Fibroblast of mammary gland (primary cell): ENCODE measurements around the gene CHRNA5.

Experiments used
- DNase-seq: peaks from one replicate; pipeline ENCODE4 v3.0.0-alpha.2; 2010; ENCODE audit warnings: low read depth
- H3K4me3 ChIP-seq: 2 replicates; pipeline ENCODE4 v1.5.1; 2011; ENCODE audit warnings: low read depth, mild to moderate bottlenecking, low read length, moderate library complexity; ENCODE audit not compliant: control insufficient read depth
- TF ChIP-seq, protein P1 (sequence below): conservative IDR thresholded peaks from 2 replicates; pipeline ENCODE4 v1.5.1; 2011; ENCODE audit warnings: low read depth, low read length, inconsistent platforms; ENCODE audit not compliant: control insufficient read depth, insufficient read depth

Gene CHRNA5

DNA sequence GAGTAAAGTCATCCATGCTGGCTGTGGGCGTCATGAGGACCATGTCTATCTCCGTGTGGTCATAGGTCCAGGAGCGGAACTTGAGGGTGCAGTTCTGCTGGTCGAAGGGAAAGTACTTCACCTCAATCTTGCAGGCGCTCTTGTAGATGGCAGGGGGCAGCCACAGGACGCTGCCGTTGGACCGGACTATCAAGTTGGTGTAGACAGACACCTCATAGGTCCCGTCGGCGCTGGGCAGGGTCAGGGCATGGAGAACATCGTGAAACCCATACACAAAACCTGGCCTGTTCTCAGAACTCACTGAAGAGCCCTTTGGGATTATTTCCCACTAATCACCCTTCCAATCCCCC is 64.4 kb downstream of the CHRNA5 start:
- no peak for DNase-seq
- no peak overlapping the region for H3K4me3 ChIP-seq
- TF ChIP-seq, protein P1, sequence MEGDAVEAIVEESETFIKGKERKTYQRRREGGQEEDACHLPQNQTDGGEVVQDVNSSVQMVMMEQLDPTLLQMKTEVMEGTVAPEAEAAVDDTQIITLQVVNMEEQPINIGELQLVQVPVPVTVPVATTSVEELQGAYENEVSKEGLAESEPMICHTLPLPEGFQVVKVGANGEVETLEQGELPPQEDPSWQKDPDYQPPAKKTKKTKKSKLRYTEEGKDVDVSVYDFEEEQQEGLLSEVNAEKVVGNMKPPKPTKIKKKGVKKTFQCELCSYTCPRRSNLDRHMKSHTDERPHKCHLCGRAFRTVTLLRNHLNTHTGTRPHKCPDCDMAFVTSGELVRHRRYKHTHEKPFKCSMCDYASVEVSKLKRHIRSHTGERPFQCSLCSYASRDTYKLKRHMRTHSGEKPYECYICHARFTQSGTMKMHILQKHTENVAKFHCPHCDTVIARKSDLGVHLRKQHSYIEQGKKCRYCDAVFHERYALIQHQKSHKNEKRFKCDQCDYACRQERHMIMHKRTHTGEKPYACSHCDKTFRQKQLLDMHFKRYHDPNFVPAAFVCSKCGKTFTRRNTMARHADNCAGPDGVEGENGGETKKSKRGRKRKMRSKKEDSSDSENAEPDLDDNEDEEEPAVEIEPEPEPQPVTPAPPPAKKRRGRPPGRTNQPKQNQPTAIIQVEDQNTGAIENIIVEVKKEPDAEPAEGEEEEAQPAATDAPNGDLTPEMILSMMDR, result no peak

DNA sequence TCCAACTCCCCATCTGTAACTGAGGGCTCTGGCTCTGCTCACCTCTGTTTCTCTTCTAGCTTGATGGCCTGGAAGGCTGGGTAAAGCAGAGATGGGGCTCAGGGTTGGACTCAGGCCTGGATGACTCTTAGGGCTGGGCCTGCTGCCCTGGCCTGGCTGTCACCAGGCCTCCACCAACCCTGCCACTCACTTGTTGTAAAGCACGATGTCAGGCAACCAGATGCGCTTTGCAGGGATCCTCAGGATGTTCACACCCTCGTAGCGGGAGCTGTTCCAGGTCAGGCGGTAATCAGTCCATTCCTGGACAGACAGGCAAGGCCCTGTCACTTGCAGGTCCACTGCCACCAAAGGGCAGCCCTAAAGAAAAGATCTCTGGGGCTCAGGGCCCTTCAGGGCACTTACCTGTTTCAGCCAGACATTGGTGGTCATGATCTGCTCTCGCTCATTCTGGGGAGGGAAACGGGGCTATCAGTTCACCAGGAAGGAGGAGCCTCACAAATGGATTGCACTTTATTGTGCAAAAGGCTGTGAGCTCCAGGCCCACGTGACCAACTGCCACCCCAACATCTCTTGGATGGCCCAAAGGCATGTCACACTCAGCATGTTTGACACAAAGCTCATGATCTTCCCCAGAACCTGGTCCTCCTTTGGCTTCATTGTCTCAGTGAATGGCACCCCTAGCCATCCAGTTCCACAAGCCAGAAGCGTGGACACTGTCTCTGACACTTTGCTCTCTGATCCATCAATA is 65.7 kb downstream of the CHRNA5 start:
- H3K4me3 ChIP-seq, result no peak overlapping the region
- TF ChIP-seq, protein P1, result no peak
- no peak for DNase-seq

DNA sequence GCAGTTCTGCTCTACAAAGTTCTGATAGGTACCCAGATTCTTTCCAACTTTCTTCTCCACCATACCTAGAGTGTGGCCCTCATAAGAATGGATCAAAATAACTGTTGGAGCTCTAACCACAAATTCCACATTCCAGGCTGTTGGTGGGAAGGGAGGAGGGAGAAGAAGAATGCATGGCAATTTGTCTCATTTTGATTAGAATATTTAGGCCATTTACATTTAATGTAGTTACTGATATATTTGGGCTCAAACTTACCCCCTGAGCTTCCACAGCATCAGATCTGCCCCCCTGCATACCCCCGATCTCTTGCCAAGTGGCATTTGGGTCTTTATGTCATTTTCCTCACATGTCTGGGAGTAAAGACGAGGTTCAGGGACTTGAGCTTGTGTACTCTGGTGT is 68.0 kb downstream of the CHRNA5 start:
- TF ChIP-seq, protein P1, result no peak
- DNase-seq, result no peak
- no peak overlapping the region for H3K4me3 ChIP-seq

DNA sequence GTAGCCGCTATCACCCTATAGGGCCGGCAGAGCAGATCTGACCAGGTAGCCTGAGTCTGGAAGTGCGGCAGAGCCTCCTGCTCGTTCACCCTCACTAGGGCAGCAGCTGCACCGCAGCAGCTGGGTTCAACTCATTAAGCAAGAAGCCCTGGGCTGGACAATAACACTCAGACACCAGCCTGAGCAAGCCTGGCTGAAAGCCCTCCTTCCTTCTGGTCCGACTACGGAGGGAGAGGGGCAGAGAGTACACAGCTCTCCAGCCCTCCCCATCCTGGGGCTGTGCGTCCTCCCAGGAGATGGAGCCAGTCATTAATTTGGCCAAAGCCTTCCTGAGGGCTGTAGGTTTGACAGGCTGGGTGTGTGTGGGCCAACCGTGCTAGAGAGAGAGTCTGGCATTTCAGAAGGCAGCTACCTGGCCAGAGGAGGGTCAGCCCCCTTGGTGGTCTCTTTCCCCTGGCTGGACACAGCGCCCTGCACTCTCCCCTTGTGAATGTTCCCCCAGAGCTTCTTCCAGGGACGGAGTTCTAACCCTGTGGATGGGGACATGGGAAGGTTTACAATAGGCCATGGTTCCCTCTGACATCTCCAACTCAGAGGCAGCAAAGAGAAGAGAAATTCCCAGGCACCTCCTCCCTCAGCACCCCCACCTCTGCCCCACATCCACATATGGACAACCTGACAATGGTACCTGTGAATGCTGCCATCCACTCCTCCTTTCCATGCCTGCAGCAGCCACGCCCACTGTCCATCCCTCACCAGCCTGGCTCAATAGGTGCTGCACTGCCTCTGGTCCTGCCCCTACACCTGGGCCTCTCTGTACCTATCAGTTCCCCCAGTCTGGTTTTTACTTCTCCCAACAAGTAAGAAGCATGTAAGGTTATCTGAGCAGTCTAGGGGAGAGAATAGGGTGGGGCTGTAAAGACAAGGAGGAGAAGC is 69.2 kb downstream of the CHRNA5 start:
- TF ChIP-seq, protein P1, result no peak
- H3K4me3 ChIP-seq, result no peak overlapping the region
- no peak for DNase-seq

DNA sequence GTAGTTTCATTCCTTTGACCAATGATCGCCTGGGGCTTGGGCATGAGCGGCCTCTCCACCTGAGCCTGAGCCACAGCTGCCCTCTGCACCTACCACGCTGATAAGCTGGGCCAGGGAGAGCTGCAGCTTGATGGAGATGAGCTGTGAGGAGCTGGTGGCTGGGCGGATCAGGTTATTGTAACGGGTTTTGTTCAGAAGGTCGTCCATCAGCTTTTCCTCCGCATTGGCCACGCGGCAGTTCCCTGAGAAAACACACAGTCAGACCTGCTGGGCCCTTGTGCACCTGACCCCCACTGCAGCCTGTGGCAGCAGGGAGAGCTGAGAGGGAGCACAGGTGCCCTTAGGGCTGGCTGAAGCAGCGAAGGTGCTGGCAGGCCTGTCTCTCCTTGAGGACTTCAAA is 70.0 kb downstream of the CHRNA5 start:
- DNase-seq, result no peak

DNA sequence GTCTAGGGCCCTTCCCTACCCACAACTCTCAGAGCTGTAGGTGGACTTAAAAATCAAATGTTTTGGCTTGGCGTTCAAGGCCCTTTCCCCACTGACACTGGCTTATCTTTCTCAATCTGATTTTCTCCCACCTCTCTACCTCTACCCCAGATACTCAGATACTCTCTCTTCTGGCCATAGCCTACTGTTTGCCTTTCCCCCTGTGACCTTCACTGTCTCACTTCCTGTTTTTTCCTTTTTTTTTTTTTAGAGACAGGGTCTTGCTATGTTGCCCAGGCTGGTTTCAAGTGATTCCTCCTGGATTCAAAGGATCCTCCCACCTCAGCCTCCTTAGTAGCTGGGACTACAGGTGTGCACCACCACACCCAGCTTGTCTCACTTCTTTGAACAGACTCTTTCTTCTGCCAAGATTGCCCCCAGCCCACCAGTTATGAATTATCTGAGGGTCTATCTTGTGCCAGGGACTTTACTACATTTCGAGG is 71.1 kb downstream of the CHRNA5 start:
- TF ChIP-seq, protein P1, result no peak
- H3K4me3 ChIP-seq, result no peak overlapping the region
- no peak for DNase-seq

More for the DNA sequence above, 70.0 kb downstream of the CHRNA5 start:
- H3K4me3 ChIP-seq, result no peak overlapping the region
- TF ChIP-seq, protein P1, result no peak
